Activated T-cell treated with anti-CD3 and anti-CD28 coated beads, Interleukin-2, amount 50 U/mL, for 72 hours (primary cell): Measurements from ENCODE around the gene MAST2. TPM values are rescaled to one million over a fixed set of nuclear protein-coding genes. Genes with fewer than 3 reads are reported as not detected.

Experiments used
- ATAC-seq, 2 donors: fragments of 150-1000 bp; cut with Tn5 transposase; replicated peaks in 1 of 2; 2 replicates each; pipeline ENCODE4 v1.10.0; 2021; ENCODE audit warnings: moderate library complexity in 2 of 2, mild to moderate bottlenecking in 1 of 2
- DNase-seq, 2 donors: peaks; one replicate each; pipeline ENCODE4 v3.0.0; 2021 to 2022; ENCODE audit warnings: mixed read lengths in 1 of 2
- H3K27ac Mint-ChIP-seq: one replicate; pipeline ENCODE4 v1.8.0; 2022; ENCODE audit warnings: mild to moderate bottlenecking, moderate library complexity, mixed read lengths
- H3K27me3 Mint-ChIP-seq: one replicate; pipeline ENCODE4 v1.8.0; 2022; ENCODE audit warnings: low read depth, mixed read lengths
- H3K36me3 Mint-ChIP-seq, 2 donors: one replicate each; pipeline ENCODE4 v1.8.0; 2022; ENCODE audit warnings: mixed read lengths in 2 of 2, mild to moderate bottlenecking in 1 of 2; ENCODE audit not compliant: insufficient read depth in 2 of 2
- H3K4me1 Mint-ChIP-seq: one replicate; pipeline ENCODE4 v1.8.0; 2022; ENCODE audit warnings: low read depth, mixed read lengths
- H3K4me3 Mint-ChIP-seq, 2 donors: one replicate each; pipeline ENCODE4 v1.8.0; 2022; ENCODE audit warnings: mild to moderate bottlenecking in 2 of 2, mixed read lengths in 2 of 2, moderate library complexity in 2 of 2
- H3K9me3 Mint-ChIP-seq, 2 donors: one replicate each; pipeline ENCODE4 v1.8.0; 2022; ENCODE audit warnings: mixed read lengths in 2 of 2
- total RNA-seq, 2 donors: library from RNA; stranded (reverse); gene quantifications; one replicate each; pipeline ENCODE4 v1.2.3, GENCODE V29; 2022

The MAST2 gene
- total RNA-seq, 2 donors from 2014 or later = 20.7 to 21.0 TPM

DNA sequence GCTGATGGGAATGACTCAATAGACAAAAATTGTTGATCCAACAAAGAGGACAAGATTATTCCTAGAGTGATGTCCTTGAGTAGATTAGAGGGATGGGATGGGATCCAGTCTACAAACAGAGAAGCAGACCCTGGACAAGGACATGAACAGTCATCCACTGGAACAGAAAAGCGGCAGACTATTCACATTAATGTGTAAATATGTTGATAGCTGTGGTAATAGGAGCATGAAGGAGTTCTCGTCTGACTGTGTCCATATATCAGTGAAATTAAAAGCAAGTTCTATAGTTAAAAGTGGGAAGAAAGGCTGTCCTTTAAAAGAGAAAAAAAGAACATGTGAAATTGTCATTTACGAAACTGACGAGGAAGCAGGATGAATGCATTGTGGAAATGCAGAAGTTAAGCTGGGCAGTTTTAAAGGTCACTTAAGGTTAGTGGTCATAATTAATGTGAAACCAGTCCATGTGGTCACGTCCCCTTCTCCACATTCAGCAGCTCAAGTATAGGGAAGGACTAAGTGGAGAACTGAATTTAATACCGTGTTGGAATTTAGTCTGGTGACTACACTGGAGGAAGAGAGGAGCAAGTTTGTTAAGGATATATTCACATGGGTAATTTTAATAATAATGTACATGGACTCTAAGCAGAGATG is 266.9 kb downstream of the MAST2 start:
- Mint-ChIP-seq H3K9me3 (no peaks in the 10 kb centered on the region), H3K27ac (no peak overlapping the region), H3K4me3 (no peak overlapping the region), H3K27me3 (no peaks in the 10 kb centered on the region), H3K4me1 (no peaks in the 10 kb centered on the region), H3K36me3 (no peaks in the 10 kb centered on the region)
- DNase-seq (no peak), ATAC-seq (no peak)

DNA sequence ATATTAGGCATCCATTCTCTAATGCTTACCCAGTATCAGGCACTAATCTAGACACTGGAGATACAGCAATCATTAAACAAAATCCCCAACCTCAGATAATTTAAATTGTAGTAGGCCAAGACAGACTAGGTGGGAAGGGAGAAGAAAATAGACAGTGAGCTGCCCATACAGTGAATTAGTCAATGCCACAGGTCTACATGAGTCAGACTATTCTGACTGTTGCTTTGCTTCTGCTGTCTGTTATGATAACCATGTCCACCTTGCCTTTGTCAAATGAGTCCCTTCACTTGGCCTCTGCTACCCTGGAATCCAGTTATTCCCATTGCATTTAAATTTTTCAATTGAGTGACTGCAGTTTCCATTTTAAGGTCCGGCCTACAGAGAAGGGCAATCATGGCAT is 269.6 kb downstream of the MAST2 start:
- Mint-ChIP-seq H3K27ac (no peak overlapping the region), H3K4me3 (no peak overlapping the region), H3K27me3 (no peaks in the 10 kb centered on the region), H3K36me3 (no peaks in the 10 kb centered on the region), H3K4me1 (no peaks in the 10 kb centered on the region), H3K9me3 (no peaks in the 10 kb centered on the region)
- DNase-seq (no peak), ATAC-seq (peak in 1 of 2 donors; percentile 60)

DNA sequence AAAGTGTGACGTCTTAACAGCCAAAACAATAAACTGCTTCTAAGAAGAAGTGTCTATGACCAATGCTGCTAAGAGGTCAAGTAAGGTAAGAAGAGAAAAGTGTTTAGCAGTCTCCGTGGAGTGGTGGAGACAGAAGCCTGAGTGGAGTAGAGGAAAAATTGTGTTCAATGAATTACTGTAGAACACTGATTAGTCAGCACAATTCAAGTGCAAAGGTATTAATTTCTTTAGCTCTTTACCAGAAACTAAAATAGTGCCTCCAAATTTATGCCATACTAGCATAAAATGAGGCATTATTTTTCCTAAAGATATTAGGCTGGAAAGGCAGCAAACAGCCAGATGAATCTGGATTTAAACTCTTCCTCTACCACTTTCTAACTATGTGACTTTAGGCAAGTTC is 272.9 kb downstream of the MAST2 start:
- Mint-ChIP-seq H3K4me3 (no peak overlapping the region), H3K36me3 (no peaks in the 10 kb centered on the region), H3K9me3 (no peaks in the 10 kb centered on the region), H3K4me1 (no peaks in the 10 kb centered on the region), H3K27ac (no peak overlapping the region), H3K27me3 (no peaks in the 10 kb centered on the region)
- ATAC-seq (no peak), DNase-seq (no peak)

DNA sequence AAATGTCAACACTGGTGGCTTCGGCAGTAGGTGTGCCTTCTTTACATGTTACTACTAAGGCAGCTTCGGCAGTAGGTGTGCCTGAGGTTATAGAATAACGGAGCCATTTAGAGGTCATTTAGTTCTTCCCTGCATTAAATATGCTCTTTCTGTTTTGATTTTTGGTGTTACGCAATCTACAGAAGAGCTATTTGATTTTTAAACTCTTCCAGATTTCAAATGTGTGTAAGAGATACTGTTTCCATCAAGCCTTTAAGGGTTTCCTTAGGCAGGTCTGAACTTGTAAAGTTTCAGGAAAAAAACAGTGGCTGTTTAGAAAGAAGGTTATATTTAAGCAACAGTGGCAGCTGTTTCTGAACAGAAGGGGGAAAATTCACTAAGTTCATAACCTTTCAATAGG is 274.2 kb downstream of the MAST2 start:
- Mint-ChIP-seq H3K27me3 (no peaks in the 10 kb centered on the region), H3K4me3 (no peak overlapping the region), H3K4me1 (no peaks in the 10 kb centered on the region), H3K9me3 (no peaks in the 10 kb centered on the region), H3K27ac (no peak overlapping the region), H3K36me3 (no peaks in the 10 kb centered on the region)
- DNase-seq (no peak), ATAC-seq (no peak)

DNA sequence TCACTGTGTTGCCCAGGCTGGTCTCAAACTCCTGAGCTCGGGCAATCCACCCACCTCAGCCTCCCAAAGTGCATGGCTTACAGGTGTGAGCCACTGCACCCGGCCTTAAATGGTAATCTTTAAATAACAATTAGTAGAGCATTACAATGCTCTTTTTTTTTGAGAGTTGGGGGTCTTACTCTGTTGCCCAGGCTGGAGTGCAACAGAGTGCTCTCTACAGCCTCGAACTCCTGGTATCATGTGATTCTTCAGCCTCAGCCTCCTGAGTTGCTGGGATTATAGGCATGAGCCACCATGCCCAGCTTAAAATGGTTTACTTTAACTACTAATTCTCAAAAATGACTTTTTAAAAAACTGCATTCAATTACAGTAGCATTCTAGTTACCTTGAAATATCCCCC is 276.8 kb downstream of the MAST2 start:
- Mint-ChIP-seq H3K27ac (no peak overlapping the region), H3K4me1 (no peaks in the 10 kb centered on the region), H3K4me3 (no peak overlapping the region), H3K9me3 (no peaks in the 10 kb centered on the region), H3K27me3 (no peaks in the 10 kb centered on the region), H3K36me3 (no peaks in the 10 kb centered on the region)
- ATAC-seq (no peak), DNase-seq (no peak)

DNA sequence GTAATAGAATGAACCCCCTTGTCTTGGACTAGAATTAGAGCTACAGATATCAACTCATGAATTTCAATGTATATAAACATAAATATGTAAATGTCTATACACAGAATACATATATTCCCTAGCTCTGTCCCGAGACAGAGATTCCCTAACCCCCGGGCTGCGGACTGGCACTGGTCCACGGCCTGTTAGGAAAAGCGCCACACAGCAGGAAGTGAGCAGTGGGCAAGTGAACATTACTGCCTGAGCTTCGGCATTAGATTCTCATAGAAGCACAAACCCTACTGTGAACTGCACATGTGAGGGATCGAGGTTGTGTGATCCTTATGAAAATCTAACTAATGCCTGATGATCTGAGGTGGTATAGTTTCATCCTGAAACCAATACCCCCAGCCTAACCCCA is 277.8 kb downstream of the MAST2 start:
- no peak for ATAC-seq
- no peaks in the 10 kb centered on the region for H3K27me3 Mint-ChIP-seq
- no peaks in the 10 kb centered on the region for H3K9me3 Mint-ChIP-seq
- DNase-seq = no peak
- no peaks in the 10 kb centered on the region for H3K4me1 Mint-ChIP-seq
- no peaks in the 10 kb centered on the region for H3K36me3 Mint-ChIP-seq
- H3K27ac Mint-ChIP-seq = no peak overlapping the region
- no peak overlapping the region for H3K4me3 Mint-ChIP-seq

DNA sequence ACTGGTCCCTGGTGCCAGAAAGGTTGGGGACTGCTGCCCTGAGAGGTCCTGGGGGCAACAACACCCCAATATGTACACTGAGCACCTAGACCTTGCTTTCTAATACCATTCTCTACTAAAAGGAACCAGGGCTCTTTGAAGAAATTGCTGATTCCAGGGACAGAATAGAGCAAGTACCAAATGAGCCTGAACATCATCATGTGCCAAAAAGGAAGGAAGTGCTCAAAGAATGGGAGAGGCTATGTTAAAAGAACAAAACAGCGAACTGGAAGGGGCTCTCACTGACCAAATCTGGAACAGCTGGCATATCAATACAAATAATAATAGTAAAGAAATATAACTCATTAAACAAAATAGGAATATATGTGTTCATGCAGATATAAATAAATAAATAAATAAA is 278.2 kb downstream of the MAST2 start:
- Mint-ChIP-seq H3K27me3 (no peaks in the 10 kb centered on the region), H3K4me1 (no peaks in the 10 kb centered on the region), H3K9me3 (no peaks in the 10 kb centered on the region), H3K4me3 (no peak overlapping the region), H3K27ac (no peak overlapping the region), H3K36me3 (no peaks in the 10 kb centered on the region)
- DNase-seq = no peak
- ATAC-seq = no peak

DNA sequence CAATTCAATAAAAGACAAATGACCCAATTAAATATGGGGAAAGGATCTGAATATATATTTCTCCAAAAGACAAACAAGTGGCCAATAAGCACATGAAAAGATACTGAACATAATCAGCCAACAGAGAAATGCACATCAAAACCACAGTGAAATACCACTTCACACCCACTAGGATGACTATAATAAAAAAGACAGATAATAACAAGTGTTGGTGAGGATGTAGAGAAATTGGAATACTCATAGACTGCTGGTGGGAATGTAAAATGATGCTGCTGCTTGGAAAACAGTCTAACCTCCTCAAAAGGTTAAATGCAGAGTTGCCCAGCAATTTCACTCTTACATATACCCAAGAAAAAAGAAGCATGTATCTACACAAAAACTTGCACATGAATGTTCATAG is 280.2 kb downstream of the MAST2 start:
- ATAC-seq (no peak), DNase-seq (no peak)
- no peaks in the 10 kb centered on the region for H3K4me1 Mint-ChIP-seq
- no peak overlapping the region for H3K27ac Mint-ChIP-seq
- H3K36me3 Mint-ChIP-seq = no peaks in the 10 kb centered on the region
- H3K27me3 Mint-ChIP-seq = no peaks in the 10 kb centered on the region
- H3K4me3 Mint-ChIP-seq = no peak overlapping the region
- no peaks in the 10 kb centered on the region for H3K9me3 Mint-ChIP-seq

DNA sequence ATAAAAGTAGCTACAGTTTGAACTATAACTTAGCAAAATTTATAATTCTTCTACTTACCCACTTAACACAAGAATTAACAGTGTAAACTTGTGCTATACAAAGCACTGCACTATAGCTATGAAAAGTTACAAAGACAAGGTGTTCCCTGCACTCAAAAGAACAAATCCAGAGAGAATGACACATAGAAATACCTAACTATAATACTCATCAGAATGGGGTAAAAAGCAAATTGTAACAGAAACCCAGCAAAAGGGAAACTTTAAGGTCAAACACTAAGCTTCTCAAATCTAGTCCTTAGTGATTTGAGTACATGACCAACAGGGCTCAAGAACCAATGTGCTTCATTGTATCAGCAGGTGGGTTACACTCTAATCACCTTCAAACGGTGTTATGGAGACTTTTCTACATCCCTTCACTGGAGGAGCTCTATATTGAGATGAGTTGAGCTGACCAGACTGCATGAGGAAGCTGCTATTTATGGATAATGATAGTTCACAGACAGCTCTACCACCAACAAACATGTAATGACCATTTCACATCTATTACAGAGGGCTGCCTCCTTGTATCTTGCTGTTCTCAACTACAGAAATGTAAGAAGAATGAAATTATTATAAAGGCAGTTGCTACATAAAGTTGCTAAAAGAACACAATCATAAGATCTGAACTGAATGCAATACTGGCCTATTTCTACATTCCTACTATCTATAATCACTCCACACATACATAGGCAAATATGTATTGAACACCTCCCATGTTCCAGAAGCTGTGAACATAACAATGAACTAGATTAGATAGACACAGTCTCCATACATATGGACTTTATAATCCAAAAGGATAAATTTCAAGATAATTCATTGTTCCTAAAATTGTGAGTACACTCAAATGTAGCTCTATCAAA is 281.4 kb downstream of the MAST2 start:
- H3K9me3 Mint-ChIP-seq = no peaks in the 10 kb centered on the region

More for the DNA sequence above, 281.4 kb downstream of the MAST2 start:
- Mint-ChIP-seq H3K4me1 (no peaks in the 10 kb centered on the region), H3K36me3 (no peaks in the 10 kb centered on the region), H3K27me3 (no peaks in the 10 kb centered on the region), H3K4me3 (no peak overlapping the region), H3K27ac (no peak overlapping the region)
- DNase-seq (no peak), ATAC-seq (no peak)

Other genes with a start within 250 kb of the MAST2 start
- gene NASP, start 219.6 kb upstream of the MAST2 start, total RNA-seq = 100 to 1,000 TPM; 214 to 241 TPM
- gene CCDC17, start 179.6 kb upstream of the MAST2 start, total RNA-seq = 1 to 10 TPM; 5.2 to 5.9 TPM
- 100 to 1,000 TPM; 140 to 146 TPM for gene GPBP1L1, start 117.1 kb upstream of the MAST2 start, total RNA-seq
- gene TMEM69, start 115.4 kb upstream of the MAST2 start, total RNA-seq = 10 to 100 TPM; 28.3 to 30.3 TPM
- gene IPP, start 53.0 kb upstream of the MAST2 start, total RNA-seq = 10 to 100 TPM; 19.1 to 20.3 TPM